BLaER1 (cell line): ENCODE measurements around the gene TUBA4A.

Experiments used
- H3K27ac ChIP-seq: shearing (Covaris generic); formaldehyde crosslinking; 2 replicates; pipeline ENCODE4 v1.8.1; 2022
- H3K27me3 ChIP-seq: shearing (Covaris generic); formaldehyde crosslinking; 2 replicates; pipeline ENCODE4 v1.8.1; 2022
- H3K36me3 ChIP-seq: shearing (Covaris generic); formaldehyde crosslinking; 2 replicates; pipeline ENCODE4 v1.8.1; 2022
- H3K4me1 ChIP-seq: shearing (Covaris generic); formaldehyde crosslinking; 2 replicates; pipeline ENCODE4 v1.8.1; 2022
- H3K4me2 ChIP-seq: shearing (Covaris generic); formaldehyde crosslinking; 2 replicates; pipeline ENCODE4 v1.8.1; 2022
- H3K4me3 ChIP-seq: shearing (Covaris generic); formaldehyde crosslinking; 2 replicates; pipeline ENCODE4 v1.8.1; 2022
- H3K9ac ChIP-seq: shearing (Covaris generic); formaldehyde crosslinking; 2 replicates; pipeline ENCODE4 v1.8.1; 2022
- H3K9me3 ChIP-seq: shearing (Covaris generic); formaldehyde crosslinking; 2 replicates; pipeline ENCODE4 v1.8.1; 2022
- H4K20me1 ChIP-seq: shearing (Covaris generic); formaldehyde crosslinking; 2 replicates; pipeline ENCODE4 v1.8.1; 2022
- Cebpa-rat ChIP-seq: shearing (Covaris generic); IDR thresholded peaks from 2 replicates; pipeline ENCODE4 v1.8.1; 2022

Gene TUBA4A

DNA sequence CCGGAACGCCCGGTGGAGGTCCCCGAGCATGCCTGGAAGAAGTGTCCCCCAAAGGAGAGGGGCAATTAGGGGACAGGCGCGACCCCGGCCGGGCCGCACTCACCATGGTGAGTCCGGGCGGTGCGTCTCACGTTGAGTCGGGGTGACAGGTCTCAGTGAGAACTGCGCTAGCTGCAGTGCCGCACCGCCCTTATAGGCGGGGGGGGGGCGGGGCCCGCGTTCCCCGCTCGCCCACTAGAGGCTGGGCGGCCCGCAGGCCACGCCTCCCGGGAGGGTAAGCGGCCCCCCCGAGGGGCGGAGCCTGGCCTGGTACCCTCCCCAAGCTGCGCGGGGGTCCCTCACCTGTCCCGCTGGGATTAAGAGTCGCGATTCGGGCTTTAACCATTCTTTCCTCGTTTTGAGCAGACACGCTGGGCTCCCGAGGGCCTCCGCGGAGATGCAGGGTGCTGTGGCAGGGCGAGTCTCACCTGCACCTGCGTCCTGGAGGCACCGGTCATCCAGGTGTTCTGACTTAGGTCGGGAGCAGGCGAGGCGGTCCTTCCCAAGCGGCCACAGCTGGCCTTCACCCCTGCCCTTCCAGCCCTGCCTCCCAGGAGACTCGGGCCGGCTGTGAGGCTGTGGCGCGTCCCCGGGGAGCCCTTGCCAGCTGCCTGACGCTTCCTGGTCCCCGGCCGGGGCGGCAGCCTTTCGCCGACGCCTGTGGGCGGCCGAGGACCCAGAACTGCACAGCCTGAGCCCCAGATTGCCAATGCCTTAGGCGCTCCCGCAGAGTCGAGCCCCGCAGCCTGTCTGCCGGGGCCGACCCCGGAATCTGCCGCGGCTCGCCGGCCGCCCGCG, at the start of gene TUBA4A:
TUBA4A (minus strand) TSS at position 166 of the 837 bp plus-strand sequence; CDS start at position 106, 60 bp downstream.
- 0 out of 2 replicates have a peak, but pooled peaks cover 2% of the 10 kb centered on the region for H4K20me1 ChIP-seq
- H3K4me2 ChIP-seq = peak within 1 kb of the TSS; percentile 98
- peaks cover 64% of the 10 kb centered on the region for H3K4me1 ChIP-seq
- no peaks in the 10 kb centered on the region for H3K9me3 ChIP-seq
- H3K9ac ChIP-seq = peak within 1 kb of the TSS; percentile 71
- H3K4me3 ChIP-seq = peak within 1 kb of the TSS; percentile 71
- peaks cover 10% of the 10 kb centered on the region; the same call in 1 of the 2 replicates for H3K36me3 ChIP-seq
- H3K27ac ChIP-seq = peak within 1 kb of the TSS; percentile 67
- peaks cover 16% of the 10 kb centered on the region; the same call in 1 of the 2 replicates for H3K27me3 ChIP-seq
- TF ChIP-seq Cebpa-rat = no peak

DNA sequence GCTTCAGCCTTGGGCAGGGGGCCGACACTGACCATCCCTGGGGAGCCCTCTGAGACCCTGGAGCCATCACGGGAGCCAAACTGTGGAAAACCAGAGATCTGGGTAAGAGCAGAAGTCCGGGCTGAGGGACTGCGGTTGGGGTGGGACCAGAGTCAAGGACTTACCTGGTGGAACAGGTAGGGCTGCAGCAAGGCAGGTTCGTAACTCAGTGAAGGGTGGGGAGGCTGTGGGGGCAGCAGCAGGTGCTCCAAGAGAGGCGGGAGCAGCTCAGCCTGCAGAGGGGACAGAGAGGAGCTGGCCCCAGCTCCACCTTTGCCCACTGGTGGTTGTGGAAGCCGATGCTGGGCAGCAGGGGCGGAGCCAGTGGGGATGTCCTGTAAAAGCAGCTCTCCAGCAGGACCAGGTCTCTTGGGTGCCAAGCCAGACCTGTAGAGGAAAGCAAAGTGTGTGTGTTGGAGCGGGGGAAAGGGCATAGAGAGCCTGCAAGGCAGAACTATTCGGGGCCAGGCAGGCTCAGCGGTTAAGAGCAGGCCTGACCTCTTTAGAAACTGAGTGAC, 48.8 kb upstream of the TUBA4A start:
- Histone ChIP-seq H3K9me3 (no peaks in the 10 kb centered on the region), H3K9ac (no peak overlapping the region), H3K4me1 (peaks cover 5% of the 10 kb centered on the region; the same call in 1 of the 2 replicates), H3K4me2 (no peak overlapping the region), H3K27me3 (peaks cover 66% of the 10 kb centered on the region), H3K27ac (no peak overlapping the region), H4K20me1 (peaks cover 6% of the 10 kb centered on the region; the same call in 1 of the 2 replicates), H3K4me3 (no peak overlapping the region), H3K36me3 (no peaks in the 10 kb centered on the region)
- no peak for TF ChIP-seq Cebpa-rat

DNA sequence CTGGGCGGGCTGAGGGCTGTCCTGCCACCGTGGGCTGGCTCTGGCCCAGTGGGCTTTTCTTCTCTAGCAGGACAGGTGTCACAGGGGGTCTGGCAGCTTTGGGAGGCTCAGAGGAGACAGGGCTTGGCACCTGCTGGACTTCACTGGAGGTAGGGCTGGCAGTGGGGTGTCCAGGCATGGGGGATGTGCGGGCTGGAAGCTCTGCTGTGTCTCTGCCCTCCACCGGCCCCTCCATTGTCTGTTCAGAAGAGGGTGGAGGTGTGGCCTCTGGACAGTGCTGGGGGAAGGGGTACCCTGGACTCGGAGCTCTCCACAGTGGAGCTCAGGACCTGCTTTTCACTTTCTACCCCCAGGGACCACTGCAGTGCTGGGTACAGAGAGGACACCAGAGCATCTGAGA, 46.3 kb upstream of the TUBA4A start:
- Histone ChIP-seq H3K9ac (no peak overlapping the region), H3K4me1 (peaks cover 8% of the 10 kb centered on the region), H3K4me2 (no peak overlapping the region), H3K9me3 (no peaks in the 10 kb centered on the region), H4K20me1 (no peaks in the 10 kb centered on the region; the same call in 1 of the 2 replicates), H3K27ac (no peak overlapping the region), H3K36me3 (no peaks in the 10 kb centered on the region), H3K27me3 (peaks cover 60% of the 10 kb centered on the region), H3K4me3 (no peak overlapping the region)
- no peak for TF ChIP-seq Cebpa-rat

DNA sequence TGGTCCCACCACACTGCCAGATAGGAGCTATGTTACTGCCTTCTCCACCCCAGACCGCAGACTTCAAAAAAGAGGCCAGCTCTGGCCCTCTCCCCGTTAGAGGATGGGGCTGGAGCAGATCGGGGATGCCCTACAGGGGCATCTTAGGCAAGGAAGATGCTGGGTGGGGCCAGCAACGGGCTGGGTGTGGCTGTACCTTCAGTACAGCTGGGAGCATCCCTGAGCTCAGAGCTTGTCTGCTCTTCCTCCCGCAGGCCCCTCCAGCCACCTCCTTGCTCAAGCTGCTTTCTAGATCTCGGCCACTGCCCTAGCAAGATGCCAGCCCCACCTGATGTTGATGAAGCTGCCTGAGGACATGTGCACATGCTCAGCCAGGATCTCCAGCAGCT, 45.6 kb upstream of the TUBA4A start:
- TF ChIP-seq Cebpa-rat = no peak
- peak overlapping the region; percentile 6; the same call in 1 of the 2 replicates for H3K9ac ChIP-seq
- peak overlapping the region; percentile 56 for H3K4me2 ChIP-seq
- peaks cover 56% of the 10 kb centered on the region for H3K27me3 ChIP-seq
- no peaks in the 10 kb centered on the region for H3K36me3 ChIP-seq
- H3K9me3 ChIP-seq = no peaks in the 10 kb centered on the region
- H4K20me1 ChIP-seq = no peaks in the 10 kb centered on the region; the same call in 1 of the 2 replicates
- H3K27ac ChIP-seq = no peak overlapping the region
- H3K4me1 ChIP-seq = peaks cover 11% of the 10 kb centered on the region
- H3K4me3 ChIP-seq = no peak overlapping the region

DNA sequence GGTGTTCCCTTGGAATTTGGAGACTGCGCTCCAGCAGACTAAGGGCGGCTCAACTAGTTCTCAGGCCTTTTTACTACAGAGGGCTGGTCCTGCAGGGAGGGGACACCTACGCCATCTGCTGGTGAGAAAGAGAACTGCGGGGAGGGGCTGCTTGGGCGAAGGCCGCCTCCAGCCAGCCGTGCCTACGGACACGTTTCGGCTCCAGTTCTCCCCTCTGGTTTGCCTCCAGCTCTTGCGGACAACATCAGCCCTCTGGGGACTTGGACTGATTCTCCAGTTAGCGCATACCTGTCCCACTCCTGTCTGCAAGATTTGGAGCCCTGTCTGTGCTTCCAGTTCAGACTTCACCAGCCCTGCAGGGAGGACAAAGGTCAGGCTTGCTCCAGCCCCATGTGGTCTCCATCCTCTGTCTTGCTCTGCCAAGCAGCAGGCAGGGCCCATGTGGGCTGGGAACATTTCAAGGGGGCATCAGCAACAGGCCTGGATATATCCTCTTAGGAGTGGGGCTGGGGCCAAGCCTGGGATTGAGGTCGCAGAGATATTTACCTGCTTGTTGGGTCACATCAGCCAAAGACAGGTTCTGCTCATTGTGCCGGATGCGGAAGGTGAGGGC, 45.1 kb upstream of the TUBA4A start:
- Histone ChIP-seq H3K9ac (peak overlapping the region; percentile 6; the same call in 1 of the 2 replicates), H3K27me3 (peaks cover 51% of the 10 kb centered on the region), H3K4me1 (peaks cover 16% of the 10 kb centered on the region), H3K4me2 (peak overlapping the region; percentile 56), H3K4me3 (no peak overlapping the region), H3K9me3 (no peaks in the 10 kb centered on the region), H3K27ac (no peak overlapping the region), H3K36me3 (no peaks in the 10 kb centered on the region), H4K20me1 (no peaks in the 10 kb centered on the region; the same call in 1 of the 2 replicates)
- no peak for TF ChIP-seq Cebpa-rat

DNA sequence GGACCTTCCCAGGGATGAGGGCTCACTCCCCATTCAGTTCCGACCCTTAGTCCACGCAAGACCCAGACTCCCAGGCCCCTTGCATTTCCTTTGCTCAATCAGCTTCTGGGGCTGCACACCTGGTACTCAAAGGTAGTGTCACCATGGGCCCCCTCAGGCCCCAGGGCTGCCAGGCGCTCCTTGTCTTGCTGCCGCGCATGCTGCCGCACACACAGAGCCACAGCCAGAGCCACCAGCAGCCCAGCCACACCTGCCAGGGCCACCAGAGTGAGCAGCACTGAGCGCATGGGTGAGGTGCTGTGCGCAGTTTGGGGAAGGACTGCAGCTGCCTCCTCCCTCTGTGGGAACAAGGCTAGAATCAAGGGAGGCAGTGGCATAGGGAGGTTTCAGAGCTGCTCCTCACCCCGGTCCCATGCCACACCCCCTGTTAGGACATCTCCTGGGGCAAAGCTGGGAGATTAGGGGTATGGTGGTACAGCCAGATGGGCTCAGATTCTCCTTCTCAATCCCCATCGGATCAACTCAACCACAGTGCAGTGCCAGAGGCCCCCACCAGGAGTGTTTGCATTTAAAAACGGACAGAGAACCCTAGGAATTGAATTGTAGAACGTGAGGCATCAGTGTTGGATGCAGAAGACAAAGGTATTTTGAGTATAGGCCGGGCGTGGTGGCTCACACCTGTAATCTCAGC, 44.2 kb upstream of the TUBA4A start:
- Histone ChIP-seq H3K4me3 (no peak overlapping the region), H4K20me1 (no peaks in the 10 kb centered on the region; the same call in 1 of the 2 replicates), H3K36me3 (no peaks in the 10 kb centered on the region), H3K4me1 (peaks cover 19% of the 10 kb centered on the region), H3K27me3 (peaks cover 42% of the 10 kb centered on the region), H3K9me3 (no peaks in the 10 kb centered on the region), H3K9ac (no peak overlapping the region), H3K4me2 (no peak overlapping the region), H3K27ac (no peak overlapping the region)
- no peak for TF ChIP-seq Cebpa-rat

DNA sequence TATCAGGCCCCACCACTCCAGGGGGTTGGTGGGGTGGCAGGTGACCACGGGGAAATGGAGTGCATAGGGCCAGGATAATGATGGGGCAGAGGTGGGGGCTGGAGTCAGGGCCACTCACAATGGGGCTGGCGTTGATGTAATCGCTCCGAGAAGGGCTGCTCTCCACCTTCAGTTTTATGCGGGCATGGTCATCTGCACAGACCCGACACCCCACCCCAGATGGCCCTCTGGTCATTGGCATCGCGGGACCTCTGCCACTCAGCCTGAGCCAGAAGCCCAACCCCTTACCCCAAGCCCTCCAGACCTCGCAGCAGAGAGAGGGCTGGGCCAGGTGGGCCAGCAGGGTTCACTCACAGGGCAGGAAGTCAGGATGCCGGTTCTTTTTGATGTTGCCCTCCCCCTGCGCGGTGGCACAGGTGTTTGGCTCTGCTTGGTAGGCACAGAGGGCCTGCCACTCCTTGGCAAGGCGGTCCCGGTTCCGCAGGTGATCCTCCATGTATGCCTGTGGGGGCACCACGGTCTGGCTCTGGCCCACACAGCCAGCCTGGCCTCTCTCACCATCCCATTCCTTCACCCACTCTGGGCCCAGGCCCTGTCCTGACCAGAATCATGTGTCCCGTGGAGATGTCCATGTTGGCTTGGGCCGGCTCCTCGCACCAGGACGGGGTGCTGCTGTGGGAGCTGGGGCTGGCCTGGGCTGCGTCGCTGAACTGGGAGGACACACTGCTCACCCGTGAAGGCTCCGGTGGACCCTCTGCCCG, 43.1 kb upstream of the TUBA4A start:
- TF ChIP-seq Cebpa-rat = no peak
- H3K27me3 ChIP-seq = peaks cover 31% of the 10 kb centered on the region
- peaks cover 19% of the 10 kb centered on the region for H3K4me1 ChIP-seq
- H3K9me3 ChIP-seq = no peaks in the 10 kb centered on the region
- no peaks in the 10 kb centered on the region for H3K36me3 ChIP-seq
- H3K4me3 ChIP-seq = no peak overlapping the region
- H4K20me1 ChIP-seq = no peaks in the 10 kb centered on the region; the same call in 1 of the 2 replicates
- no peak overlapping the region for H3K27ac ChIP-seq
- no peak overlapping the region for H3K4me2 ChIP-seq
- H3K9ac ChIP-seq = no peak overlapping the region

DNA sequence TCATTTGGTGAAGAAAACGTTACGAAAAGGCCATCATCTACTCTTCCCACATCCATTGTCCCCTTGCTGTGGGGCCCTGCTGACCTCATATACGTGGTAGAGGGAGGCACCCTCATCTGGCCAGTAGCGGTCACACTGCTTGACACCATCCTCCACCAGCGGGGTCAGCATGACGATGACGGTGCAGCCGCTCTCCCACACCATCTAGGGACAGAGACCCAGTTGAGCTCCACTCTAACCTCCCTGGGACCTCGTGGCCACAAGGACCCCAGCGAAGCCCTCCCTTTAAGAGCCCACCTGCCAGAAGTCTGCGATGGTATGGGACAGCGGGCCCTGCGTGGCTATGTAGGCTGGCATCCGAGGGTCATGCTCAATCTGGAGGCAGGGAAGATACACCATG, 42.4 kb upstream of the TUBA4A start:
- Histone ChIP-seq H3K36me3 (no peaks in the 10 kb centered on the region), H3K4me1 (peaks cover 19% of the 10 kb centered on the region), H3K27ac (no peak overlapping the region), H3K27me3 (peaks cover 24% of the 10 kb centered on the region), H3K9me3 (no peaks in the 10 kb centered on the region), H3K9ac (no peak overlapping the region), H4K20me1 (no peaks in the 10 kb centered on the region; the same call in 1 of the 2 replicates), H3K4me3 (no peak overlapping the region), H3K4me2 (no peak overlapping the region)
- no peak for TF ChIP-seq Cebpa-rat
